HAP-1 (cell line): ENCODE data around the gene PROX2.

Experiments used
- DNase-seq, 2 experiments: peaks; one replicate each; pipeline ENCODE4 v3.0.0-alpha.2; 2016 to 2020; ENCODE audit warnings: low spot score in 2 of 2
- H3K27me3 ChIP-seq: fragments of 250-450 bp; sonication (Bioruptor Pico); 2 replicates; pipeline ENCODE4 v1.5.1; 2020; ENCODE audit warnings: low read depth, mild to moderate bottlenecking, moderate library complexity
- H3K36me3 ChIP-seq: fragments of 250-450 bp; sonication (Bioruptor Pico); replicated peaks from 2 replicates; pipeline ENCODE4 v1.5.1; 2020; ENCODE audit warnings: mild to moderate bottlenecking
- H3K4me1 ChIP-seq: fragments of 250-450 bp; sonication (Bioruptor Pico); 2 replicates; pipeline ENCODE4 v1.5.1; 2020; ENCODE audit warnings: mild to moderate bottlenecking
- H3K4me3 ChIP-seq: fragments of 250-450 bp; sonication (Bioruptor Pico); 2 replicates; pipeline ENCODE4 v1.5.1; 2020; ENCODE audit warnings: mild to moderate bottlenecking, moderate library complexity
- H3K9me3 ChIP-seq: fragments of 250-450 bp; sonication (Bioruptor Pico); 2 replicates; pipeline ENCODE4 v1.5.1; 2020; ENCODE audit warnings: mild to moderate bottlenecking, moderate library complexity
- in situ Hi-C: fragments of 300-500 bp; cut with MboI; formaldehyde crosslinking; loops from 3 replicates; pipeline ENCODE4 v1.14.3; 2020; ENCODE audit warnings: low sequenced_read_pairs, inconsistent platforms, mixed read lengths

PROX2 gene

DNA sequence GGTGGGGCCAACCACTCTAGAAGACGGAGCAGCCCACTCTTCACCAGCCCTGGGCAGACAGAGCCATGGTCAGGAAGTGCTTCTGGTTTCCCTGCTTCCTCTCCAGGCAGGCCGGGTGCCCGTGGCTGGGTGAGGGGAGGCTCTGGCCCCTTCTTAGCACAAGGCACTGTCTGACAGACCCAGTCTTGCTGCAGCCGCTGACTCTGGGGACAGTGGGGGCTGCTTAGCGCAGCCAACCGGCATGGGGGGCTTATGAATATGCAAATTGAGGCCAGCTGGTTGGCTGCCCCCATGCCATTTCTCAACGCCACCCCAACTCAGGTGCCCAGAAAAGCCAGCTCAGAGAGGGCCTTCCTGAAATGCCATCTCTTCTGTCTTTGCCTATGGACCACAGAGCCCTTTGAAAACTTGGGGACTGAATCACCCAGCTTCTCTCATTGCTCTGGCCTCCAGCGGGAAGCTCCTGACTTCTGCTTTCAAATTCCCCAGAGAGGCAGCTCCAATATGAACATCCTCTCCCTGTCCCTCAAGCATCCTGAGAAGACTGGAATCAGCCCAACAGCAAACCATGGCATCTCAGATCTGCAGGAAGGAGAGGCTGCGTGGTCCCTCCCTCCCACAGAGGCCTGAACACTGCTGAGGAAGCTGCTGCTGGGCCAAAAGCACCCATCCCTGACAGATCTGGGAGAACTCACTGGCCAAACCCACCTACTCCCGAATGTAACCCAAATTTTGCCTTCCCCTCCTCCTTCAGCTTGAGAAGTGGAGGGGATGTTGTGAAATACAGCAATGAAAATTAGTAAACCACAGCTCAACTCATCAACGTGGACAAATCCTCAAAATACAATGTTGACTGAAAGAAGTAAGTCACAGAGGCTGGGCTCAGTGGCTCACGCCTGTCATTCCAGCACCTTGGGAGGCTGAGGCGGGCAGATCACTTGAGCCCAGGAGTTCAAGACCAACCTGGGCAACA lies at the start of gene PROX2:
TSS of gene PROX2 (minus strand) at position 205 of the 973 bp plus-strand sequence. CDS start 12,311 bp downstream, outside the sequence.
- peaks cover 9% of the 10 kb centered on the region for H3K4me1 ChIP-seq
- no peaks in the 10 kb centered on the region for H3K36me3 ChIP-seq
- H3K4me3 ChIP-seq: no peak within 1 kb of the TSS
- DNase-seq: no peak
- no peaks in the 10 kb centered on the region for H3K9me3 ChIP-seq
- in situ Hi-C loops: no loop called here
- H3K27me3 ChIP-seq: no peaks in the 10 kb centered on the region

- no peaks in the 10 kb centered on the region for H3K36me3 ChIP-seq
- H3K4me1 ChIP-seq: no peaks in the 10 kb centered on the region
- no peak overlapping the region for H3K4me3 ChIP-seq
- in situ Hi-C loops: no loop called here
- peaks cover 6% of the 10 kb centered on the region for H3K27me3 ChIP-seq
- no peak for DNase-seq
- H3K9me3 ChIP-seq: no peaks in the 10 kb centered on the region
Observed at GRCh38 chr14:74924061-74924460, 48.1 kb upstream of the PROX2 start.

DNA sequence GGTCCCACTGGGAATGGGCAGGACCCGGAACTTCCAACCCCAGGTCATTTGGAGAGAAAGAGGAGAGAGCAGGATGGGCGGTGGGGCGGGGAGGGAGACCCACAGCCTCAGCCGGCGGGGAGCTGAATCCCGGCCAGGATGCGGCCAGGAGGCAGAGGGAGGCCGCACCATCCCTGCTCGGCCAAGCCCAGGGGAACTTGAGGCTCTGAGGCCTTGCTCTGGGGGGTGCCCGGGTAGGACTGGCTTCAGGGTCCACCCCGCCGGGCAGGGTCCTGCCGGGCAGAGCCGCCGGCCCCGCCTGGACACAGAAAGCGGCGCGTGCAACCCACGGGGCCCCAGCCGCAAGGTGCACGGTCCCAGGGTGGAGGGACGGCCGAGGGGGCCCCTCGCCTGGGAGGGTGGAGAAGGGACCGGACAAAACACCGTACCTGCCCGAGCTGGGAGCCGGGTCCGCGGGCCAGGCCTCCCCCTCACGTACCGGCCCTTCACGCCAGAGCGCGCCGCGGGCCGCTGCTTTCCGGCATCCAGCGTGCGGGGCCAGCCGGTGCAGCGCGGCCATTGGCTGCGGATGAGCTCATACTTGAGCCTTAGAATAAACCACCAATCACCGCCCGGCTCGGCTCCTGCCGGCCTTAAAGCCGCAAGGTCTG lies 46.9 kb upstream of the PROX2 start, which contains the start of gene RPS6KL1:
TSS of gene RPS6KL1 (minus strand) at position 509 of the 650 bp plus-strand sequence. CDS start 1,719 bp downstream, outside the sequence.
- Histone ChIP-seq H3K4me3 (peak within 1 kb of the TSS; percentile 81), H3K4me1 (no peaks in the 10 kb centered on the region), H3K9me3 (no peaks in the 10 kb centered on the region), H3K36me3 (no peaks in the 10 kb centered on the region), H3K27me3 (peaks cover 4% of the 10 kb centered on the region; the same call in 1 of the 2 replicates)
- peak; percentile 88 to 90 for DNase-seq
- in situ Hi-C loops: no loop called here

GRCh38 chr14:74921987-74922751 lies 46.2 kb upstream of the PROX2 start:
- Histone ChIP-seq H3K4me1 (no peaks in the 10 kb centered on the region), H3K27me3 (peaks cover 1% of the 10 kb centered on the region; the same call in 1 of the 2 replicates), H3K4me3 (peak overlapping the region; percentile 81), H3K9me3 (no peaks in the 10 kb centered on the region), H3K36me3 (no peaks in the 10 kb centered on the region)
- no peak for DNase-seq
- in situ Hi-C loops: no loop called here

- in situ Hi-C loops: no loop called here
- H3K27me3 ChIP-seq: no peaks in the 10 kb centered on the region; the same call in 1 of the 2 replicates
- no peaks in the 10 kb centered on the region for H3K9me3 ChIP-seq
- H3K36me3 ChIP-seq: no peaks in the 10 kb centered on the region
- no peak overlapping the region for H3K4me3 ChIP-seq
- no peak for DNase-seq
- no peaks in the 10 kb centered on the region for H3K4me1 ChIP-seq
Observed at GRCh38 chr14:74921053-74921620, 45.2 kb upstream of the PROX2 start.

GRCh38 chr14:74920281-74920680 lies 44.3 kb upstream of the PROX2 start:
- DNase-seq: no peak
- H3K4me1 ChIP-seq: no peaks in the 10 kb centered on the region
- no peaks in the 10 kb centered on the region for H3K36me3 ChIP-seq
- no peaks in the 10 kb centered on the region; the same call in 1 of the 2 replicates for H3K27me3 ChIP-seq
- H3K9me3 ChIP-seq: no peaks in the 10 kb centered on the region
- in situ Hi-C loops: no loop called here
- H3K4me3 ChIP-seq: no peak overlapping the region

GRCh38 chr14:74919421-74920165 lies 43.6 kb upstream of the PROX2 start:
- no peaks in the 10 kb centered on the region for H3K9me3 ChIP-seq
- in situ Hi-C loops: no loop called here
- H3K36me3 ChIP-seq: no peaks in the 10 kb centered on the region
- H3K4me1 ChIP-seq: no peaks in the 10 kb centered on the region
- no peaks in the 10 kb centered on the region; the same call in 1 of the 2 replicates for H3K27me3 ChIP-seq
- H3K4me3 ChIP-seq: no peak overlapping the region
- DNase-seq: no peak

- no peaks in the 10 kb centered on the region for H3K9me3 ChIP-seq
- no peak for DNase-seq
- no peaks in the 10 kb centered on the region for H3K27me3 ChIP-seq
- no peaks in the 10 kb centered on the region for H3K36me3 ChIP-seq
- in situ Hi-C loops: no loop called here
- H3K4me3 ChIP-seq: no peak overlapping the region
- H3K4me1 ChIP-seq: no peaks in the 10 kb centered on the region
Observed at GRCh38 chr14:74918380-74918779, 42.4 kb upstream of the PROX2 start.

- Histone ChIP-seq H3K27me3 (no peaks in the 10 kb centered on the region), H3K4me3 (no peak overlapping the region), H3K4me1 (no peaks in the 10 kb centered on the region), H3K9me3 (no peaks in the 10 kb centered on the region), H3K36me3 (no peaks in the 10 kb centered on the region)
- in situ Hi-C loops: no loop called here
- no peak for DNase-seq
Observed at GRCh38 chr14:74917646-74918081, 41.7 kb upstream of the PROX2 start.

DNA sequence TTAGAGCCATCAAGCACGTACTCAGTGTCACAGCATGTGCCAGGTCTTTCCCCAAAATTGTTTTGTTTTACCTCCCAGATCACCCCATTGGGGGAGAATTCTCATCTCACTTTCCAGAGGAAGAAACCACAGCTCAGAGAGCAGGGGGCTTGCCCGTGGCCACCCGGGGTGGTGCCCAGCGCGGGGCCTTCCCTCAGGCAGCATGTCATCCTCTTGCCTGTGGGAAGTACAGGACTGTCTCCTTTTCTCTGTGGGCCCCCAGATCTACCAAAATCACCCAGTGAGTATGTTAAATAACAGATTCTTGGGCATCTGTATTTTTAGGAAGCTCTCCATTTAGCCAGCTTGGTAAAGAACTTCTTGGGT lies 41.2 kb upstream of the PROX2 start:
- no peaks in the 10 kb centered on the region for H3K4me1 ChIP-seq
- in situ Hi-C loops: no loop called here

GRCh38 chr14:74915826-74916225 lies 39.9 kb upstream of the PROX2 start:
- Histone ChIP-seq H3K4me3 (no peak overlapping the region), H3K27me3 (no peaks in the 10 kb centered on the region), H3K36me3 (no peaks in the 10 kb centered on the region), H3K9me3 (no peaks in the 10 kb centered on the region), H3K4me1 (no peaks in the 10 kb centered on the region)
- in situ Hi-C loops: no loop called here
- no peak for DNase-seq

More for the DNA sequence above, 41.2 kb upstream of the PROX2 start:
- H3K4me3 ChIP-seq: no peak overlapping the region
- no peak for DNase-seq
- H3K27me3 ChIP-seq: no peaks in the 10 kb centered on the region
- no peaks in the 10 kb centered on the region for H3K36me3 ChIP-seq
- H3K9me3 ChIP-seq: no peaks in the 10 kb centered on the region

DNA sequence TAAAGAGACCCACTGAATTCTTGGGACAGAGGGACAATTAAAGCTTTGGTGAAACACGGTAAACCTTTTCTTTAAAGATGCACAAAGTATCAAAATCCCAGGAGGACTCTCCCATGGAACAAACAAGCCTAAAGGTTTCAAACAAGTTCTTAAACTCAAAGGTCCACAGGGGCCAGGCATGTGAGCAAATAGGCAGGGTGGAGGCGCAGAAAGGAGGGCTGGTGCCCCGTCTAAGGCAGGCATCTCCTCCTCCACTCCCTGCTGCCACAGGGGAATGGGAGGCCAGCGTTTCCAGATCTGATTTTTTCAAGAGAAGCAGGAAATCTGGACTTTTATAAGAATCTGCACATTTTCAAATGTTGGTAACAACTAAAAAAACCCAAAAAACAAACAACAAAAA lies 39.5 kb upstream of the PROX2 start:
- no peaks in the 10 kb centered on the region for H3K4me1 ChIP-seq
- in situ Hi-C loops: no loop called here
- no peak overlapping the region for H3K4me3 ChIP-seq
- no peaks in the 10 kb centered on the region for H3K36me3 ChIP-seq
- no peaks in the 10 kb centered on the region for H3K9me3 ChIP-seq
- no peaks in the 10 kb centered on the region for H3K27me3 ChIP-seq
- no peak for DNase-seq
